Measurements from ENCODE around the gene HCK. TPM values are rescaled to one million over a fixed set of nuclear protein-coding genes. Genes with fewer than 3 reads are reported as not detected.

HCK gene
- total RNA-seq, 2 donors from 2014 or later = 29.0 to 38.1 TPM

DNA sequence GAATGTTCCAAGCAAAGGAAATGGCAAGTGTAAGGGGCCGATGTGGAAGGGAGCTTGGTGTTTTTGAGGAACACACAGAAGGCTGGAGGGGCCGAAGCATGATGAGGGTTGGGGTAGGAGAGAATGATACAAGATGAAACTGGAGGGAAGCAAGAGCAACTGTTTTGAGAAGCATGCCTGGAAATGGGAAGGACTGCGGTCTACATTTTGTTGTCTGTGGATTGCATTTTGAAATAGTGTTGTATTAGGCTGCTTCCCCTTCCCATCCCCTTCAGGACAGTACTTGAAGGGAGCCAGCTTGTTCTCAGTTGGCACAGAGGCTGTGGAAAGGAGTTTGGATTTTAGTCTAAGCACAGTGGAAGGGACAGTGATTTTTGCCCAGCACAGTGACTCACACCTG is 59.7 kb downstream of the HCK start:
- ATAC-seq (ENCODE audit: insufficient number of reproducible peaks, low FRiP score, low read depth) = no peak
- H3K9me3 ChIP-seq = no peaks in the 10 kb centered on the region
- H3K27ac ChIP-seq = no peak overlapping the region
- H3K36me3 ChIP-seq = no peaks in the 10 kb centered on the region
- H3K4me3 ChIP-seq = no peak overlapping the region
- DNase-seq (ENCODE audit: low spot score) = no peak
- no peaks in the 10 kb centered on the region for H3K27me3 ChIP-seq (replicated peaks; ENCODE audit: insufficient read depth)
- TF ChIP-seq, protein P1, sequence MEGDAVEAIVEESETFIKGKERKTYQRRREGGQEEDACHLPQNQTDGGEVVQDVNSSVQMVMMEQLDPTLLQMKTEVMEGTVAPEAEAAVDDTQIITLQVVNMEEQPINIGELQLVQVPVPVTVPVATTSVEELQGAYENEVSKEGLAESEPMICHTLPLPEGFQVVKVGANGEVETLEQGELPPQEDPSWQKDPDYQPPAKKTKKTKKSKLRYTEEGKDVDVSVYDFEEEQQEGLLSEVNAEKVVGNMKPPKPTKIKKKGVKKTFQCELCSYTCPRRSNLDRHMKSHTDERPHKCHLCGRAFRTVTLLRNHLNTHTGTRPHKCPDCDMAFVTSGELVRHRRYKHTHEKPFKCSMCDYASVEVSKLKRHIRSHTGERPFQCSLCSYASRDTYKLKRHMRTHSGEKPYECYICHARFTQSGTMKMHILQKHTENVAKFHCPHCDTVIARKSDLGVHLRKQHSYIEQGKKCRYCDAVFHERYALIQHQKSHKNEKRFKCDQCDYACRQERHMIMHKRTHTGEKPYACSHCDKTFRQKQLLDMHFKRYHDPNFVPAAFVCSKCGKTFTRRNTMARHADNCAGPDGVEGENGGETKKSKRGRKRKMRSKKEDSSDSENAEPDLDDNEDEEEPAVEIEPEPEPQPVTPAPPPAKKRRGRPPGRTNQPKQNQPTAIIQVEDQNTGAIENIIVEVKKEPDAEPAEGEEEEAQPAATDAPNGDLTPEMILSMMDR (IDR thresholded peaks at IDR 0.05) = no peak
- H3K4me1 ChIP-seq (ENCODE audit: control insufficient read depth in 1 of 2, low read depth in 2 of 2) = peaks cover 23 to 33% of the 10 kb centered on the region in 2 donors

DNA sequence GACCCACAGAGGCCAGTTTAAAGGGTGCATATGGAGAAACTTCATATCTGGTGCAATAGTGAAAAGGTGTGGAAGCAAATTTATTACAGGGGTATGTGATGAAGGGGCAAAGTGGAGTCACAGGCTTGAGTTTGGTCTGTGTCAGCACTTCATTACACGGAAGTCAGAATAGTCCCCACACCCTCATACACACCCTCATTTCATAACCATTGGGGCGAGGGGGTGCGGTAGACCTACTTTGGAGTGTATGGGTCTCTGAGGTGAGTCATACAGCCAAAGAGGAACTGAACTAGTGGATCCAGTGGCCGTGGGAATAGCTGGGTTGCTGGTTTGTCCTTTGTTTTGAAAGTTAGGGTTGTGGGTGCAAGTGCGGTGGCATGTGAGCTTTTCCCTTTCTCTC is 60.8 kb downstream of the HCK start:
- ATAC-seq (ENCODE audit: insufficient number of reproducible peaks, low FRiP score, low read depth) (no peak), DNase-seq (ENCODE audit: low spot score) (no peak)
- H3K27ac ChIP-seq = no peak overlapping the region
- TF ChIP-seq, protein P1 (IDR thresholded peaks at IDR 0.05) = no peak
- H3K4me1 ChIP-seq (ENCODE audit: control insufficient read depth in 1 of 2, low read depth in 2 of 2) = peaks cover 31 to 41% of the 10 kb centered on the region in 2 donors
- H3K9me3 ChIP-seq = no peaks in the 10 kb centered on the region
- no peaks in the 10 kb centered on the region for H3K36me3 ChIP-seq
- H3K4me3 ChIP-seq = no peak overlapping the region
- H3K27me3 ChIP-seq (replicated peaks; ENCODE audit: insufficient read depth) = no peaks in the 10 kb centered on the region

DNA sequence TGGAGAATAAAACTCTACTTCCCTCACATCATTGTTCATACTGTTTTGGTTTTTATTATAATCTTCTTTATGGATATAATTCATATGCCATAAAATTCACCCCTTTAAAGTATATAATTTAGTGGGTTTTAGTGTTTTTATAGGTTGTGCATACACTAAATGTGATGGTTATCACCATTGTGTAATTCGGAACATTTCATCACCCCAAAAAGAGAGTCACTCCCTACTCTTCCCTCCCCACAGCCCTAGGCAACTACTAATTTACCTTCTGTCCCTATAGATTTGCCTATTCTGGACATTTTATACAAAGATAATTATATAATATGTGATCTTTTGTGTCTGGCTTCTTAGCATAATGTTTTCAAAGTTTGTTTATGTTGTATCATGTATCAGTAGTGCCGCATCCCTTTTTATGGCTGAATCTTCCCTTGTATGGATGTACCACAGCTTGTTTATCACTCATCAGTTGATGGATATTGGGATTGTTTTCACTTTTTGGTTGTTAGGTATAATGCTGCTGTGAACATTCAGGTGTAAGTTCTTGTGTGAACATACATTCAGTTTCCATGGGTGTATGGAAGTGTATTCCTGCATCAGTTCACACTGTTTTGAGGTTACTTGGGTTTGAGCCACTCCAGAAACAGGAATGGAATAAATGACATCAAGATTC is 61.7 kb downstream of the HCK start:
- no peaks in the 10 kb centered on the region for H3K27me3 ChIP-seq (replicated peaks; ENCODE audit: insufficient read depth)
- ATAC-seq (ENCODE audit: insufficient number of reproducible peaks, low FRiP score, low read depth) (no peak), DNase-seq (ENCODE audit: low spot score) (no peak)
- no peaks in the 10 kb centered on the region for H3K36me3 ChIP-seq
- H3K9me3 ChIP-seq = no peaks in the 10 kb centered on the region
- peaks cover 31 to 41% of the 10 kb centered on the region in 2 donors for H3K4me1 ChIP-seq (ENCODE audit: control insufficient read depth in 1 of 2, low read depth in 2 of 2)
- no peak overlapping the region for H3K4me3 ChIP-seq
- no peak overlapping the region for H3K27ac ChIP-seq
- TF ChIP-seq, protein P1 (IDR thresholded peaks at IDR 0.05) = no peak

DNA sequence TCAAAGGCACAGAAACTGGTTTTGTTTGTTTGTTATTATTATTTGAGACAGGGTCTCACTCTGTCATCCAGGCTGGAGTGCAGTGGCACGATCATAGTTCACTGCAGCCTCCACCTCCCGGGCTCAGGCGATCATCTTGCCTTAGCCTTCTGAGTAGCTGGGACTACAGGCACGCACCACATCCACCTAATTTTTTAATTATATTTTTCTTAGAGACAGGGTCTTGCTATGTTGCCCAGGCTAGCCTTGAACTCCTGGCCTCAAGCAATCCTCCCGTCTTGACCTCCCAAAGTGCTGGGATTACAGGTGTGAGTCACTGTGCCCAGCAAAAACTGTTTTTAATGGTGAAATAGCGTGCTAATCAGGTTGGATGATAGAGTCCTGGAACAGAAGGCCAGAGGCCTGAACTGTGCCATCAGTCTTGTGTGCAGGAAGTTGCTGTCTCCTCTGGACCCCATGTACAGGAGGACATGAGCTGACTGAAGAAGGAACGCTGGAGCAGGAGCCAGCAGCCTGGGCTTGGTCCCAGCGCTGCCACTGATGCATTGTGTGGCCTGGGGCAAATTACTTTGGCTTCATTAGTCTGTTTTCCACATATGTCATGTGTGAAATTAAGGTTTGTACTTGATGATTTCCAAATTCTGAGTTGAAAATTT is 62.4 kb downstream of the HCK start:
- H3K27me3 ChIP-seq (replicated peaks; ENCODE audit: insufficient read depth) = no peaks in the 10 kb centered on the region
- H3K36me3 ChIP-seq = no peaks in the 10 kb centered on the region
- H3K4me3 ChIP-seq = no peak overlapping the region
- TF ChIP-seq, protein P1 (IDR thresholded peaks at IDR 0.05) = no peak
- no peak overlapping the region for H3K27ac ChIP-seq
- ATAC-seq (ENCODE audit: insufficient number of reproducible peaks, low FRiP score, low read depth) (no peak), DNase-seq (ENCODE audit: low spot score) (no peak)
- peaks cover 31 to 41% of the 10 kb centered on the region in 2 donors for H3K4me1 ChIP-seq (ENCODE audit: control insufficient read depth in 1 of 2, low read depth in 2 of 2)
- no peaks in the 10 kb centered on the region for H3K9me3 ChIP-seq

DNA sequence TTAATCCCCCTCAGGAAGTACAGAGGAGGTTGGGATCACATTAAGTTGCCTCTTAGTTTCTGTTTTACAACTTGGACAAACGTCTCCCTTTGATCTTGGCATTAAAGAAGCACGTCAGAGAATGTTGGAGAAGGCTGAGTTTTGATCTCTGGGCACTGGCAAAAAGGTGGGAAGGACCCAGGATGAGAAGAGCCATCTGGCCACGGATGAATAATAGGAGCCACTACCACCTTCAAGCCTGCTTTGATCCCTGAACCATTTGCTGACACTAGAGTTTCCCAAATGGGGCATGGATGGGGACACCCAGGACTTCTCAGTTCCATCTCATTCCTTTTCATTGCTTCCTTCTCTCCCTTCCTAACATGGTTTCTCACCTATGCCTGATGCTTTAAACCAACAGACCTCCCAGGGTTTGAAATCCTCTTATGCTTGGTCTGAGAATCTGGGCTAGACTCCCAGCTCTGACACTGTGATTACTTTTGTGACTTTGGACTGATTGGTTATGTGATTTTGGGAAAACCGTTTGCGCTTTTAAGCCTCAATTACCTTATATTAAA is 63.2 kb downstream of the HCK start:
- ATAC-seq (ENCODE audit: insufficient number of reproducible peaks, low FRiP score, low read depth) (no peak), DNase-seq (ENCODE audit: low spot score) (no peak)
- H3K9me3 ChIP-seq = no peaks in the 10 kb centered on the region
- TF ChIP-seq, protein P1 (IDR thresholded peaks at IDR 0.05) = no peak
- no peaks in the 10 kb centered on the region for H3K27me3 ChIP-seq (replicated peaks; ENCODE audit: insufficient read depth)
- H3K4me3 ChIP-seq = no peak overlapping the region
- H3K4me1 ChIP-seq (ENCODE audit: control insufficient read depth in 1 of 2, low read depth in 2 of 2) = peaks cover 28 to 37% of the 10 kb centered on the region in 2 donors
- no peaks in the 10 kb centered on the region for H3K36me3 ChIP-seq
- no peak overlapping the region for H3K27ac ChIP-seq
